K562 (cell line): ENCODE results near the gene GAS1. TPM values are rescaled to one million over a fixed set of nuclear protein-coding genes. Genes with fewer than 3 reads are reported as not detected.

ENCODE experiments used
- ATAC-seq: fragments of 200-7000 bp; cut with Tn5 transposase; 3 replicates; pipeline ENCODE4 v1.9.1; 2020; ENCODE audit warnings: moderate library complexity
- BruUV-seq: library from RNA; stranded (reverse); fragments of 400-500 nt; replicated peaks from 2 replicates; lab custom pipeline; 2021; lab: Mats Ljungman, UMichigan
- CTCF ChIA-PET: fragments of 300-600 bp; formaldehyde crosslinking; extraction: SDS; loops from one replicate; lab custom pipeline; 2021; ENCODE audit warnings: low intra/inter-chr PET ratio; lab: Yijun Ruan, JAX
- POLR2A ChIA-PET: fragments of 300-600, 350-650 bp; sonication (Branson Sonifier 250); formaldehyde crosslinking; extraction: SDS; loops from one replicate; lab custom pipeline; 2021; ENCODE audit warnings: antibody characterized with exemption, inconsistent platforms; lab: Yijun Ruan, JAX
- DNase-seq, 4 experiments: peaks; one replicate each; pipeline versions ENCODE4 v3.0.0 to v3.0.0-alpha.2; 2011 to 2018; ENCODE audit warnings: low spot score in 3 of 4, mixed read lengths in 3 of 4; ENCODE audit errors: extremely low read depth in 1 of 4
- FAIRE-seq: peaks from 2 replicates; lab custom pipeline; 2011; peaks lifted over from hg19 to GRCh38; lab: Jason Lieb, UNC
- H2AFZ ChIP-seq: 2 replicates; pipeline ENCODE4 v1.6.0; 2011; ENCODE audit warnings: low read depth, low read length, control low read depth, inconsistent platforms
- H3K27ac ChIP-seq: fragments of 200-600 bp; 3 replicates; pipeline ENCODE4 v1.8.0; 2011; ENCODE audit warnings: low read depth, mild to moderate bottlenecking, control low read depth, inconsistent platforms, low read length, moderate library complexity, mixed read lengths; ENCODE audit errors: extremely low read depth
- H3K27me3 ChIP-seq, 2 experiments: fragments of 300-600 bp in 1 of 2; 2 replicates in 1 of 2; 3 replicates in 1 of 2; pipeline versions ENCODE4 v1.6.0 to v1.8.0; 2011; ENCODE audit warnings: inconsistent platforms in 2 of 2, low read length in 2 of 2, mild to moderate bottlenecking in 1 of 2, mixed read lengths in 1 of 2, moderate library complexity in 1 of 2; ENCODE audit not compliant: control insufficient read depth in 2 of 2, insufficient read depth in 2 of 2
- H3K36me3 ChIP-seq: fragments of 300-600 bp; 3 replicates; pipeline ENCODE4 v1.8.0; 2011; ENCODE audit warnings: mild to moderate bottlenecking, low read length, inconsistent platforms; ENCODE audit not compliant: control insufficient read depth, insufficient read depth
- H3K4me1 ChIP-seq, 2 experiments: fragments of 200-600 bp in 1 of 2; replicated peaks in 1 of 2; 2 replicates in 1 of 2; 3 replicates in 1 of 2; pipeline versions ENCODE4 v1.5.1 to v1.8.0; 2011; ENCODE audit warnings: inconsistent platforms in 2 of 2, low read length in 2 of 2, mild to moderate bottlenecking in 1 of 2, mixed read lengths in 1 of 2, moderate library complexity in 1 of 2; ENCODE audit not compliant: control insufficient read depth in 2 of 2, insufficient read depth in 2 of 2
- H3K4me2 ChIP-seq: 2 replicates; pipeline ENCODE4 v1.6.1; 2011; ENCODE audit warnings: low read length, control low read depth, inconsistent platforms, mixed read lengths; ENCODE audit not compliant: insufficient read depth
- H3K4me3 ChIP-seq: fragments of 200-600 bp; sonication (generic), shearing (Covaris generic); 2 replicates; pipeline ENCODE4 v1.5.1; 2016; ENCODE audit warnings: control low read depth, inconsistent platforms
- H3K79me2 ChIP-seq: fragments of 200-600 bp; 3 replicates; pipeline ENCODE4 v1.8.0; 2011; ENCODE audit warnings: low read length, inconsistent platforms; ENCODE audit not compliant: control insufficient read depth, insufficient read depth
- H3K9ac ChIP-seq, 2 experiments: 2 replicates each; pipeline versions ENCODE4 v1.6.0 to v1.6.1; 2011; ENCODE audit warnings: low read depth in 2 of 2, low read length in 2 of 2, control low read depth in 1 of 2, inconsistent platforms in 1 of 2, mild to moderate bottlenecking in 1 of 2, mixed read lengths in 1 of 2; ENCODE audit not compliant: insufficient read depth in 1 of 2
- H3K9me1 ChIP-seq: one replicate; pipeline ENCODE4 v1.6.0; 2011; ENCODE audit warnings: inconsistent platforms, mild to moderate bottlenecking, low read length, moderate library complexity; ENCODE audit not compliant: control insufficient read depth, insufficient read depth
- H3K9me3 ChIP-seq: replicated peaks from 2 replicates; pipeline ENCODE4 v1.5.1; 2011; ENCODE audit warnings: low read depth, low read length, inconsistent platforms; ENCODE audit not compliant: control insufficient read depth, insufficient read depth
- H4K20me1 ChIP-seq: replicated peaks from 2 replicates; pipeline ENCODE4 v1.6.1; 2011; ENCODE audit warnings: low read length, inconsistent platforms, mixed read lengths; ENCODE audit not compliant: control insufficient read depth, insufficient read depth
- BRD4 ChIP-seq: fragments of 200-600 bp; sonication (generic); IDR thresholded peaks from 2 replicates; pipeline ENCODE4 v1.6.1; 2017; ENCODE audit warnings: inconsistent platforms
- CBX8 ChIP-seq: fragments of 200-600 bp; sonication (generic); IDR thresholded peaks from 2 replicates; pipeline ENCODE4 v1.6.1; 2012; ENCODE audit warnings: borderline replicate concordance, mixed run types, low read depth, mild to moderate bottlenecking, moderate library complexity, mixed read lengths, low read length, control low read depth, inconsistent platforms; ENCODE audit not compliant: poor library complexity, severe bottlenecking; ENCODE audit errors: extremely low read depth
- ELF4 ChIP-seq: fragments of 450-650 bp; formaldehyde crosslinking; IDR thresholded peaks from 2 replicates; pipeline ENCODE4 v1.4.0; 2022; ENCODE audit warnings: missing genetic modification characterization
- HMGN3 ChIP-seq: IDR thresholded peaks from 2 replicates; pipeline ENCODE4 v1.6.1; 2011; ENCODE audit warnings: borderline replicate concordance, low read depth, mild to moderate bottlenecking, mixed read lengths, low read length; ENCODE audit not compliant: insufficient read length; ENCODE audit errors: extremely low read depth
- ZBTB17 ChIP-seq: fragments of 450-650 bp; formaldehyde crosslinking; IDR thresholded peaks from 2 replicates; pipeline ENCODE4 v1.4.0; 2020; ENCODE audit warnings: mild to moderate bottlenecking
- ZKSCAN3 ChIP-seq: fragments of 250-450 bp; sonication (Bioruptor Pico); IDR thresholded peaks from 2 replicates; pipeline ENCODE4 v1.4.0; 2020
- ZNF639 ChIP-seq, 2 experiments: fragments of 200-800 bp in 1 of 2; sonication (Bioruptor generic) in 1 of 2; sonication (generic) in 1 of 2; formaldehyde crosslinking in 1 of 2; IDR thresholded peaks in 1 of 2; conservative IDR thresholded peaks in 1 of 2; 2 replicates each; pipeline versions ENCODE4 v1.5.0 to v1.6.1; 2016 to 2020; ENCODE audit warnings: missing compliant biosample characterization in 1 of 2, missing genetic modification characterization in 1 of 2, missing genetic modification reagents in 1 of 2
- WGBS: fragments of 100-300 bp; shearing (Covaris generic); methylation state at CpG from one replicate; pipeline ENCODE4 v1.1.6; 2016; ENCODE audit warnings: low coverage, mixed read lengths; ENCODE audit not compliant: insufficient coverage; ENCODE audit errors: missing lambda C conversion rate; 5-methylcytosine and 5-hydroxymethylcytosine counted together
- in situ Hi-C: fragments of 300-500 bp; cut with MboI; formaldehyde crosslinking; loops from 4 replicates; pipeline ENCODE4 v1.15.0; 2018; ENCODE audit warnings: inconsistent platforms, mixed read lengths
- intact Hi-C: fragments of 100-400 bp; cut with micrococcal nuclease; formaldehyde crosslinking; loops from 2 replicates; pipeline ENCODE4 v1.14.2; 2022
- polyA plus RNA-seq, 8 experiments: library from polyadenylated mRNA; depleted of rRNA in 4 of 8; stranded (reverse) in 5 of 8; unstranded in 3 of 8; fragments of >200 nt; fragmentation: Nextera tagmentation in 2 of 8; fragmentation: Illumina TruSeq in 1 of 8; extraction: Ambion mirVana in 2 of 8; extraction: Trizol in 1 of 8; gene quantifications; 2 replicates each; pipeline versions ENCODE4 v1.2.1 to v1.2.3, GENCODE V29; 2011 to 2014; ENCODE audit warnings: inconsistent platforms in 1 of 8, missing spikeins in 1 of 8
- total RNA-seq, 7 experiments: library from RNA; depleted of rRNA in 6 of 7; stranded (reverse); fragments of >200 nt in 6 of 7; fragmentation: Illumina TruSeq in 2 of 7; extraction: Trizol in 2 of 7; gene quantifications; 2 replicates each; pipeline versions ENCODE4 v1.2.1 to v1.2.3, GENCODE V29; 2011 to 2021; ENCODE audit warnings: low replicate concordance in 1 of 7

GAS1 gene
- total and polyA plus RNA-seq, 9 of the 15 experiments (the other 6 are each of a cell fraction or from before 2014, with no cell fraction given) = 0.07 to 0.09 TPM; not detected in 7

- Histone ChIP-seq H3K4me1 (no peaks in the 10 kb centered on the region), H3K79me2 (no peaks in the 10 kb centered on the region), H3K9me1 (no peaks in the 10 kb centered on the region), H3K36me3 (no peaks in the 10 kb centered on the region), H2AFZ (no peak overlapping the region), H3K9me3 (no peaks in the 10 kb centered on the region), H3K4me3 (no peak overlapping the region), H3K27me3 (peaks cover 0 to 4% of the 10 kb centered on the region in 2 experiments; a peak in 3 of 5 replicates), H4K20me1 (no peaks in the 10 kb centered on the region), H3K27ac (no peak overlapping the region), H3K9ac (no peak overlapping the region), H3K4me2 (no peak overlapping the region)
- ChIA-PET POLR2A (no interaction called here), CTCF (no interaction called here)
- 0% methylated on average over 3 of the region's 21 CpGs for WGBS
- BruUV-seq = no TSS peak
- TF ChIP-seq ZKSCAN3 (CRISPR knock-in tag) (no peak), BRD4 (no peak), ELF4 (CRISPR knock-in tag) (no peak), HMGN3 (no peak)
- FAIRE-seq (no peak), ATAC-seq (no peak), DNase-seq (no peak)
- intact Hi-C loops (no loop called here), in situ Hi-C loops (no loop called here)
These were observed 44.7 kb downstream of the GAS1 start for GRCh38 chr9:86902586-86902985.

GRCh38 chr9:86902176-86902575, 45.1 kb downstream of the GAS1 start:
- intact Hi-C loops = no loop called here
- TF ChIP-seq ZNF639 (CRISPR knock-in tag; conservative IDR thresholded peaks at IDR 0.05 in 1 of 2, IDR thresholded peaks at IDR 0.05 in 1 of 2) (no peak), ZBTB17 (CRISPR knock-in tag) (no peak), CBX8 (no peak), ELF4 (CRISPR knock-in tag) (no peak)

More at GRCh38 chr9:86902176-86902575, 45.1 kb downstream of the GAS1 start:
- peaks cover 0 to 4% of the 10 kb centered on the region in 2 experiments; a peak in 3 of 5 replicates for H3K27me3 ChIP-seq
- ChIA-PET CTCF (no interaction called here), POLR2A (no interaction called here)
- H4K20me1 ChIP-seq = no peaks in the 10 kb centered on the region
- in situ Hi-C loops = no loop called here
- no peak overlapping the region for H3K9ac ChIP-seq
- WGBS = 2% methylated on average over 8 of the region's 8 CpGs
- H3K9me1 ChIP-seq = no peaks in the 10 kb centered on the region
- no peak for DNase-seq
- no peaks in the 10 kb centered on the region for H3K9me3 ChIP-seq
- no peak for ATAC-seq
- no peak overlapping the region for H3K4me3 ChIP-seq
- BruUV-seq = no TSS peak
- H3K79me2 ChIP-seq = no peaks in the 10 kb centered on the region
- no peaks in the 10 kb centered on the region for H3K36me3 ChIP-seq
- no peak overlapping the region for H2AFZ ChIP-seq
- no peak overlapping the region for H3K4me2 ChIP-seq
- FAIRE-seq = no peak
- H3K4me1 ChIP-seq = no peaks in the 10 kb centered on the region
- no peak overlapping the region for H3K27ac ChIP-seq
